GM19324 (cell line): ENCODE data around the gene UNC13C.

Experiments used
- ATAC-seq: cut with Tn5 transposase; IDR thresholded peaks from one replicate; pipeline ENCODE4 v1.9.1; 2021; ENCODE audit warnings: mild to moderate bottlenecking, moderate library complexity; ENCODE audit not compliant: unreplicated experiment, low FRiP score

Gene UNC13C

GRCh38 chr15:54547491-54547890 lies 569.2 kb downstream of the UNC13C start:
- no peak for ATAC-seq

- ATAC-seq = no peak
Observed at GRCh38 chr15:54550954-54551353, 572.7 kb downstream of the UNC13C start.

GRCh38 chr15:54556231-54556630 lies 578.0 kb downstream of the UNC13C start:
- no peak for ATAC-seq

GRCh38 chr15:54559405-54560069 lies 581.3 kb downstream of the UNC13C start:
- ATAC-seq = no peak

- ATAC-seq = no peak
Observed at GRCh38 chr15:54560417-54560816, 582.2 kb downstream of the UNC13C start.

- no peak for ATAC-seq
Observed at GRCh38 chr15:54564166-54564565, 585.9 kb downstream of the UNC13C start.

- ATAC-seq = no peak
Observed at GRCh38 chr15:54566654-54567053, 588.4 kb downstream of the UNC13C start.

- ATAC-seq = no peak
Observed at GRCh38 chr15:54567408-54568035, 589.3 kb downstream of the UNC13C start.

GRCh38 chr15:54568381-54568780 lies 590.1 kb downstream of the UNC13C start:
- ATAC-seq = no peak

- ATAC-seq = no peak
Observed at GRCh38 chr15:54571576-54571975, 593.3 kb downstream of the UNC13C start.

- ATAC-seq = no peak
Observed at GRCh38 chr15:54575586-54575985, 597.3 kb downstream of the UNC13C start.

GRCh38 chr15:54576298-54576935 lies 598.2 kb downstream of the UNC13C start:
- ATAC-seq = no peak

GRCh38 chr15:54577476-54578250 lies 599.4 kb downstream of the UNC13C start:
- no peak for ATAC-seq

- no peak for ATAC-seq
Observed at GRCh38 chr15:54579855-54580254, 601.6 kb downstream of the UNC13C start.

GRCh38 chr15:54580643-54581042 lies 602.4 kb downstream of the UNC13C start:
- ATAC-seq = no peak

GRCh38 chr15:54582863-54583643 lies 604.8 kb downstream of the UNC13C start:
- no peak for ATAC-seq

- ATAC-seq = no peak
Observed at GRCh38 chr15:54585063-54585462, 606.8 kb downstream of the UNC13C start.

- ATAC-seq = no peak
Observed at GRCh38 chr15:54594115-54594514, 615.9 kb downstream of the UNC13C start.

GRCh38 chr15:54599386-54599785 lies 621.1 kb downstream of the UNC13C start:
- no peak for ATAC-seq

GRCh38 chr15:54605043-54605442 lies 626.8 kb downstream of the UNC13C start:
- ATAC-seq = no peak
